Neural progenitor cell (in vitro differentiated cells): ENCODE results near the gene FCMR.

Experiments used
- CTCF ChIP-seq: fragments of 200-600 bp; sonication (generic); IDR thresholded peaks from 2 replicates; pipeline ENCODE4 v1.5.1; 2017; ENCODE audit warnings: antibody characterized with exemption, mild to moderate bottlenecking
- EZH2 ChIP-seq: fragments of 200-600 bp; sonication (generic); IDR thresholded peaks from 2 replicates; pipeline ENCODE4 v1.6.1; 2017; ENCODE audit warnings: antibody characterized with exemption, mild to moderate bottlenecking, moderate library complexity
- EZH2phosphoT487 ChIP-seq: fragments of 200-600 bp; sonication (generic); IDR thresholded peaks from 2 replicates; pipeline ENCODE4 v1.6.1; 2017; ENCODE audit warnings: antibody characterized with exemption

GRCh38 chr1:206933333-206933945 lies 11.7 kb upstream of the FCMR start:
- TF ChIP-seq CTCF (peak; percentile 68), EZH2 (no peak), EZH2phosphoT487 (no peak)
